ENCODE results near the gene ALDH4A1.

ALDH4A1 gene

DNA sequence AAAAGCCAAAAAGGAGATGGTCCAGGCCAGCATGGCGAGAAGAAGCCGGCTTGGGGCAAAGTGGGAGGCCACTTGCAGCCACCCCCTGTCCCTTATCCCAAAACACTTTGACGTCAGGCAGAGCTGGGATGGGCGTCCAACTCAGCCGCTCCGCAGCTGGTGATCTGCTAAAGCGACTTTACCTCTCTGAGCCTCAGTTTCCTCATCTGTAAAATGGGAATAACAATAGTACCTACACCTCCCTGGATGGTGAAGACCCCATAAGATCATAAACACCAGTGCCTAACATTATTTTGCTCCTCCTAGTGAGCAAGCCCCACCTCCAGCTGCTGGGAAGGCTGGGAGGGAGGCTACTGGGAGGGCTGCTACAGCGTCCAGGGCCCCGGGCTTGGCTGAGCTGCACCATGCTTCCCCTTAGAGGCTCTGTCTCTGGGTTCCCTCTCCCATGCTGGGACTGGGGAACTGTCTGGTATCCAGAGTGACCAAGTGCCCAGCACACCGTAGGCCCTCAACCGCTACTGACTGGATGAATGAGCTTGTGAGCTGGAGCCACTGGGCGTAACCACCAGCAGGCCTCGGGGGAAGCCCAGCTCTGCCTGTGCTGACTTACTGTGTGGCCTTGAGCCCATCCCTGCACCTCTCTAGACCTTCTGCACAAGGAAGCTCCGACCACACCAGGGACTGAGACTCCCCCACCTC lies 35.8 kb upstream of the ALDH4A1 start:
- Histone ChIP-seq H3K27me3 (no peaks in the 10 kb centered on the region), H3K27ac (no peak overlapping the region), H3K4me1 (ENCODE audit: control insufficient read depth in 1 of 2, insufficient read depth in 1 of 2, low read depth in 1 of 2, low read length in 1 of 2) (no peaks in the 10 kb centered on the region), H3K9me3 (no peaks in the 10 kb centered on the region), H3K36me3 (no peaks in the 10 kb centered on the region), H3K4me3 (ENCODE audit: low read depth in 1 of 2, low read length in 1 of 2) (no peak overlapping the region)
- TF ChIP-seq, protein P1, sequence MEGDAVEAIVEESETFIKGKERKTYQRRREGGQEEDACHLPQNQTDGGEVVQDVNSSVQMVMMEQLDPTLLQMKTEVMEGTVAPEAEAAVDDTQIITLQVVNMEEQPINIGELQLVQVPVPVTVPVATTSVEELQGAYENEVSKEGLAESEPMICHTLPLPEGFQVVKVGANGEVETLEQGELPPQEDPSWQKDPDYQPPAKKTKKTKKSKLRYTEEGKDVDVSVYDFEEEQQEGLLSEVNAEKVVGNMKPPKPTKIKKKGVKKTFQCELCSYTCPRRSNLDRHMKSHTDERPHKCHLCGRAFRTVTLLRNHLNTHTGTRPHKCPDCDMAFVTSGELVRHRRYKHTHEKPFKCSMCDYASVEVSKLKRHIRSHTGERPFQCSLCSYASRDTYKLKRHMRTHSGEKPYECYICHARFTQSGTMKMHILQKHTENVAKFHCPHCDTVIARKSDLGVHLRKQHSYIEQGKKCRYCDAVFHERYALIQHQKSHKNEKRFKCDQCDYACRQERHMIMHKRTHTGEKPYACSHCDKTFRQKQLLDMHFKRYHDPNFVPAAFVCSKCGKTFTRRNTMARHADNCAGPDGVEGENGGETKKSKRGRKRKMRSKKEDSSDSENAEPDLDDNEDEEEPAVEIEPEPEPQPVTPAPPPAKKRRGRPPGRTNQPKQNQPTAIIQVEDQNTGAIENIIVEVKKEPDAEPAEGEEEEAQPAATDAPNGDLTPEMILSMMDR (IDR thresholded peaks at IDR 0.05), result no peak

GRCh38 chr1:18937539-18937938 lies 35.2 kb upstream of the ALDH4A1 start:
- H3K4me3 ChIP-seq (ENCODE audit: low read depth in 1 of 2, low read length in 1 of 2), result no peak overlapping the region
- no peak overlapping the region for H3K27ac ChIP-seq
- H3K9me3 ChIP-seq, result no peaks in the 10 kb centered on the region
- TF ChIP-seq, protein P1 (IDR thresholded peaks at IDR 0.05), result no peak
- no peaks in the 10 kb centered on the region for H3K27me3 ChIP-seq
- no peaks in the 10 kb centered on the region for H3K4me1 ChIP-seq (ENCODE audit: control insufficient read depth in 1 of 2, insufficient read depth in 1 of 2, low read depth in 1 of 2, low read length in 1 of 2)
- no peaks in the 10 kb centered on the region for H3K36me3 ChIP-seq

- Histone ChIP-seq H3K36me3 (no peaks in the 10 kb centered on the region), H3K4me3 (ENCODE audit: low read depth in 1 of 2, low read length in 1 of 2) (no peak overlapping the region), H3K9me3 (no peaks in the 10 kb centered on the region), H3K27me3 (no peaks in the 10 kb centered on the region), H3K27ac (no peak overlapping the region), H3K4me1 (ENCODE audit: control insufficient read depth in 1 of 2, insufficient read depth in 1 of 2, low read depth in 1 of 2, low read length in 1 of 2) (no peaks in the 10 kb centered on the region)
- TF ChIP-seq, protein P1 (IDR thresholded peaks at IDR 0.05), result no peak
Measured at GRCh38 chr1:18936814-18937481, 34.6 kb upstream of the ALDH4A1 start.

- no peak overlapping the region for H3K4me3 ChIP-seq (ENCODE audit: low read depth in 1 of 2, low read length in 1 of 2)
- no peaks in the 10 kb centered on the region for H3K36me3 ChIP-seq
- no peaks in the 10 kb centered on the region for H3K4me1 ChIP-seq (ENCODE audit: control insufficient read depth in 1 of 2, insufficient read depth in 1 of 2, low read depth in 1 of 2, low read length in 1 of 2)
- TF ChIP-seq, protein P1 (IDR thresholded peaks at IDR 0.05), result no peak
- no peak overlapping the region for H3K27ac ChIP-seq
- no peaks in the 10 kb centered on the region for H3K27me3 ChIP-seq
- no peaks in the 10 kb centered on the region for H3K9me3 ChIP-seq
Measured at GRCh38 chr1:18936471-18936813, 34.1 kb upstream of the ALDH4A1 start.

GRCh38 chr1:18934205-18935000 lies 32.0 kb upstream of the ALDH4A1 start:
- TF ChIP-seq, protein P1 (IDR thresholded peaks at IDR 0.05), result no peak
- Histone ChIP-seq H3K36me3 (no peaks in the 10 kb centered on the region), H3K27me3 (peaks cover 5% of the 10 kb centered on the region), H3K27ac (no peak overlapping the region), H3K4me3 (ENCODE audit: low read depth in 1 of 2, low read length in 1 of 2) (no peak overlapping the region), H3K9me3 (no peaks in the 10 kb centered on the region), H3K4me1 (ENCODE audit: control insufficient read depth in 1 of 2, insufficient read depth in 1 of 2, low read depth in 1 of 2, low read length in 1 of 2) (no peaks in the 10 kb centered on the region)
